MM.1S (cell line): ENCODE results near the gene ALOX15.

Experiments used
- CTCF ChIP-seq: fragments of 300-600 bp; sonication (generic); IDR thresholded peaks from 2 replicates; pipeline ENCODE4 v1.5.1; 2016; ENCODE audit warnings: antibody characterized with exemption, low read length, mixed read lengths
- EZH2 ChIP-seq: fragments of 300-600 bp; sonication (generic); optimal IDR thresholded peaks from 2 replicates; pipeline ENCODE3; 2017; ENCODE audit warnings: low read depth, mild to moderate bottlenecking, antibody characterized with exemption, low read length, mixed read lengths
- EZH2phosphoT487 ChIP-seq: fragments of 300-600 bp; sonication (generic); IDR thresholded peaks from 2 replicates; pipeline ENCODE4 v1.6.1; 2018; ENCODE audit warnings: antibody characterized with exemption, low read length

DNA sequence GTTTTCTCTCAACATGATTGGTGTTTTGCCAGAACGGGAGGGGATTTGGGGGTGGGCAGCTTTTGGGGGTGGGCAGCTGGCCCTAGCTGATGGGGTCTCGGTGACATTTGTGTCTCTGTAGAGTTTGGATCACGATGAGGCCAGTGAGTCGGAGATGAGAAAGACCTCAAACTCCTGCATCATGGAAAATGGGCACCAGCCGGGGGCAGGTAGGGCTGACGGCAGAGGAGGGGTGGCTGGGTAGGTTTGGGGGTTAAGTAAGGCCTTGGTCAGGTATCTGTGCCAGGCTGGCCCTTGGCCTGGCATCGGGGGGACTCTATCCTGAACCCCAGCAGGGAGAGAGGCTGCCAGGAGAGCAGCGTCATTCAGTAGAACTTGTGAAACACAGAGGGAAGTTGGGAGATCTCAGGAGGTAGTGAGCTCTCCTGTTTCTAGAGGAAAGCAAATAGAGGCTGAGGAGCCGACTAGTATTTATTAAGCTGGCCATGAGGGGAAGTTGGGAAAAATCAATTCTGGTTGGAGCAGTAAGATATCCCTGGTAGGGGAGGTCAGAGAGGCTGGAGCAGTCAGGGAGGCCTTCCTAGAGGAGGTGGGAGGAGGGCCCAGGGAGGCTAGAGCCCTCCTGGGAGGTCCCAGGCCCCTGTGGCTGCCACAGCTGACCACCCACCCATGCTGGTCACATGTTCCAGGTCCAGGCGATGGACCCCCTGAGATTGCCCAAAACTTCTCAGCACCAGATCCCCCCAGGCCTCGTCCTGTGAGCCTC lies 49.1 kb downstream of the ALOX15 start:
- no peak for TF ChIP-seq CTCF
- no peak for TF ChIP-seq EZH2phosphoT487
- no peak for TF ChIP-seq EZH2
